ENCODE data around the gene NFATC2.

DNA sequence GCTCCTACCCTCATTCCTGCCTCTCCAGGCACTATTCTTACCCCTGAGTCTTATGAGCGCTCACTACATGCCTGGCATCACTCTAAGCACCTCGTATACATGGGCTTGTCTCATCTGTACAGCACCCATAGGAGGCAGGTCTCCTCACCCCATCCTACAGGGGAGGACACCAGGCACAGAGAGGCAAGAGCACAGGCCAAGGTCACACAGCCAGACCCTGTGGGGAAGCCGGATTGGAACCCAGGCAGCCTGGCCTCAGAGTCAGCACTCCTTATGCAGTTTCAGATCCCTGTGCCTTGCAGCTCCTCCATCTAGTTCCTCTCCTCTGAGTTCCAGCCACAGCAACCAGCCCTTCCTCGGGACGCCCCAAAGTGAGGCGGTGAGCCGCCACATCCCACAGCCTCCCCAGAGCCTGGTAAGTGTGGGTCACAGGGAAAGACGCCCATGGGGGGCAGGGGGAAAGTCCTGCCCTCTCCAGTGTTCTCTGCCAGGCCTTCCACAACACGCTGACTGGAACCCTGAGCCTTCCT is 103.3 kb downstream of the NFATC2 start:
- TF ChIP-seq SUZ12 (IDR thresholded peaks at IDR 0.05), result no peak
- TF ChIP-seq ELF4 (IDR thresholded peaks at IDR 0.05), result no peak
- no peak for TF ChIP-seq CTBP1 (IDR thresholded peaks at IDR 0.05; ENCODE audit: borderline replicate concordance)
- no peak for TF ChIP-seq TARDBP (IDR thresholded peaks at IDR 0.05)
- TF ChIP-seq BHLHE40 (IDR thresholded peaks at IDR 0.05; ENCODE audit: borderline replicate concordance), result no peak
- TF ChIP-seq FOXM1 (IDR thresholded peaks at IDR 0.05; ENCODE audit: borderline replicate concordance), result no peak
- no peak for TF ChIP-seq ZNF384 (IDR thresholded peaks at IDR 0.05)
- no peak for TF ChIP-seq NFRKB (IDR thresholded peaks at IDR 0.05)
- no peak for TF ChIP-seq ARNT (IDR thresholded peaks at IDR 0.05)
- no peak for TF ChIP-seq HDGF (IDR thresholded peaks at IDR 0.05; ENCODE audit: borderline replicate concordance)
- no peak for TF ChIP-seq FOXA1 (IDR thresholded peaks at IDR 0.05)
- no peak for TF ChIP-seq SP1 (IDR thresholded peaks at IDR 0.05)
- no peak for TF ChIP-seq LEF1 (IDR thresholded peaks at IDR 0.05; ENCODE audit: borderline replicate concordance)
- TF ChIP-seq FOXK2 (IDR thresholded peaks at IDR 0.05), result no peak
